HCT116 (cell line): ENCODE measurements around the gene CEP290. TPM values are rescaled to one million over a fixed set of nuclear protein-coding genes. Genes with fewer than 3 reads are reported as not detected.

ENCODE experiments used
- ATAC-seq: fragments of 200-7000 bp; cut with Tn5 transposase; 2 replicates; pipeline ENCODE4 v1.9.1; 2020; ENCODE audit warnings: mild to moderate bottlenecking, moderate library complexity
- BruUV-seq: library from RNA; stranded (reverse); fragments of 400-500 nt; replicated peaks from 2 replicates; lab custom pipeline; 2021; lab: Mats Ljungman, UMichigan
- CTCF ChIA-PET: fragments of 300-600 bp; sonication (Branson Sonifier 250); formaldehyde crosslinking; loops from one replicate; lab custom pipeline; 2021; ENCODE audit warnings: antibody characterized with exemption; lab: Charles Lee
- POLR2A ChIA-PET: fragments of 300-600, 350-600 bp; sonication (Branson Sonifier 250); formaldehyde crosslinking; loops from one replicate; lab custom pipeline; 2021; ENCODE audit warnings: antibody characterized with exemption; lab: Charles Lee
- RAD21 ChIA-PET, 2 experiments: fragments of 300-600 bp; sonication (Branson Sonifier 250); formaldehyde crosslinking; loops; one replicate each; lab custom pipeline; 2023; ENCODE audit warnings: low total read pairs in 2 of 2; ENCODE audit not compliant: uncharacterized antibody in 2 of 2, unreplicated experiment in 2 of 2, low non-redundant PET in 1 of 2; lab: Charles Lee
- DNase-seq: peaks from one replicate; pipeline ENCODE4 v3.0.0-alpha.2; 2010; ENCODE audit warnings: low read depth, low spot score
- H2AFZ ChIP-seq: fragments of 200-600 bp; shearing (Covaris generic), sonication (generic); 2 replicates; pipeline ENCODE4 v1.6.1; 2017; ENCODE audit warnings: low read depth, mixed run types, mixed read lengths, antibody characterized with exemption, low read length; ENCODE audit not compliant: poor library complexity, severe bottlenecking
- H3K27ac ChIP-seq: 2 replicates; pipeline ENCODE4 v1.5.1; 2012; ENCODE audit warnings: low read depth, low read length
- H3K27me3 ChIP-seq: fragments of 200-600 bp; sonication (generic); 2 replicates; pipeline ENCODE4 v1.6.1; 2016; ENCODE audit warnings: mixed run types, low read length, mixed read lengths; ENCODE audit not compliant: insufficient read depth
- H3K36me3 ChIP-seq, 2 experiments: fragments of 200-500 bp in 1 of 2; fragments of 200-600 bp in 1 of 2; sonication (Bioruptor generic) in 1 of 2; sonication (generic) in 1 of 2; 2 replicates each; pipeline versions ENCODE4 v1.5.1 to v1.6.1; 2014 to 2016; ENCODE audit warnings: low read length in 2 of 2, inconsistent platforms in 1 of 2, mixed read lengths in 1 of 2, mixed run types in 1 of 2; ENCODE audit not compliant: insufficient read depth in 2 of 2, control insufficient read depth in 1 of 2
- H3K4me1 ChIP-seq, 2 experiments: fragments of 200-600 bp in 1 of 2; sonication (generic) in 1 of 2; 2 replicates each; pipeline versions ENCODE4 v1.5.1 to v1.6.1; 2012 to 2017; ENCODE audit warnings: low read length in 2 of 2, inconsistent platforms in 1 of 2, mild to moderate bottlenecking in 1 of 2, mixed read lengths in 1 of 2, mixed run types in 1 of 2, moderate library complexity in 1 of 2; ENCODE audit not compliant: insufficient read depth in 2 of 2, control insufficient read depth in 1 of 2
- H3K4me2 ChIP-seq: fragments of 200-600 bp; sonication (generic); 2 replicates; pipeline ENCODE4 v1.6.1; 2017; ENCODE audit warnings: mixed run types, low read length, mixed read lengths
- H3K4me3 ChIP-seq, 2 experiments: fragments of 200-600 bp in 1 of 2; sonication (generic) in 1 of 2; replicated peaks in 1 of 2; 2 replicates each; pipeline ENCODE4 v1.5.1; 2011 to 2016; ENCODE audit warnings: low read length in 2 of 2, control low read depth in 1 of 2, low read depth in 1 of 2, mild to moderate bottlenecking in 1 of 2, mixed read lengths in 1 of 2, mixed run types in 1 of 2
- H3K79me2 ChIP-seq: fragments of 200-600 bp; sonication (generic); 2 replicates; pipeline ENCODE4 v1.6.1; 2017; ENCODE audit warnings: mild to moderate bottlenecking, mixed run types, low read length, moderate library complexity, mixed read lengths; ENCODE audit not compliant: insufficient read depth
- H3K9ac ChIP-seq: fragments of 200-600 bp; sonication (generic); 2 replicates; pipeline ENCODE4 v1.6.1; 2016; ENCODE audit warnings: low read length, mixed read lengths
- H3K9me2 ChIP-seq: fragments of 200-600 bp; sonication (generic), shearing (Covaris generic); 2 replicates; pipeline ENCODE4 v1.6.1; 2017; ENCODE audit warnings: mixed run types, mild to moderate bottlenecking, moderate library complexity; ENCODE audit not compliant: insufficient read depth
- H3K9me3 ChIP-seq, 2 experiments: fragments of 200-500 bp in 1 of 2; fragments of 200-600 bp in 1 of 2; sonication (Bioruptor generic) in 1 of 2; sonication (generic) in 1 of 2; 2 replicates each; pipeline ENCODE4 v1.6.1; 2014 to 2017; ENCODE audit warnings: low read length in 2 of 2, mixed read lengths in 2 of 2, inconsistent platforms in 1 of 2, low read depth in 1 of 2, mild to moderate bottlenecking in 1 of 2, mixed run types in 1 of 2, moderate library complexity in 1 of 2; ENCODE audit not compliant: control insufficient read depth in 1 of 2, insufficient read depth in 1 of 2
- H4K20me1 ChIP-seq: fragments of 200-600 bp; sonication (generic), shearing (Covaris generic); 2 replicates; pipeline ENCODE4 v1.6.1; 2017; ENCODE audit warnings: mixed run types, mild to moderate bottlenecking, moderate library complexity; ENCODE audit not compliant: insufficient read depth
- ATF3 ChIP-seq: IDR thresholded peaks from 2 replicates; pipeline ENCODE4 v1.6.1; 2012
- CEBPB ChIP-seq: IDR thresholded peaks from 2 replicates; pipeline ENCODE4 v1.6.1; 2012; ENCODE audit warnings: low read depth
- ELF1 ChIP-seq: IDR thresholded peaks from 2 replicates; pipeline ENCODE4 v1.6.1; 2012; ENCODE audit warnings: low read depth, borderline replicate concordance
- EZH2 ChIP-seq: fragments of 200-600 bp; sonication (generic); IDR thresholded peaks from 2 replicates; pipeline ENCODE4 v1.6.1; 2017; ENCODE audit warnings: antibody characterized with exemption, mixed run types
- JUND ChIP-seq: IDR thresholded peaks from 2 replicates; pipeline ENCODE4 v1.6.1; 2012
- POLR2AphosphoS5 ChIP-seq: IDR thresholded peaks from 2 replicates; pipeline ENCODE4 v1.6.1; 2011; ENCODE audit warnings: mild to moderate bottlenecking, low read depth, low read length, moderate library complexity
- RAD21 ChIP-seq: IDR thresholded peaks from 2 replicates; pipeline ENCODE4 v1.6.1; 2012; ENCODE audit warnings: low read depth, mild to moderate bottlenecking
- REST ChIP-seq: IDR thresholded peaks from 2 replicates; pipeline ENCODE4 v1.6.1; 2012; ENCODE audit warnings: low read depth
- SIN3A ChIP-seq: IDR thresholded peaks from 2 replicates; pipeline ENCODE4 v1.6.1; 2012; ENCODE audit warnings: low read depth
- YY1 ChIP-seq: IDR thresholded peaks from 2 replicates; pipeline ENCODE4 v1.6.1; 2011; ENCODE audit warnings: low read length, low read depth, moderate library complexity, mild to moderate bottlenecking; ENCODE audit not compliant: insufficient replicate concordance; ENCODE audit errors: extremely low read depth
- ZBTB33 ChIP-seq: IDR thresholded peaks from 2 replicates; pipeline ENCODE4 v1.6.1; 2011; ENCODE audit warnings: mild to moderate bottlenecking, low read length, moderate library complexity; ENCODE audit not compliant: insufficient replicate concordance; ENCODE audit errors: extremely low read depth
- ZFX ChIP-seq: fragments of 450-650 bp; IDR thresholded peaks from 2 replicates; pipeline ENCODE4 v1.6.1; 2017
- intact Hi-C: fragments of 100-400 bp; cut with micrococcal nuclease; formaldehyde crosslinking; loops from 2 replicates; pipeline ENCODE4 v1.10.0; 2022
- total RNA-seq: library from RNA; stranded (reverse); gene quantifications from one replicate; pipeline ENCODE4 v1.2.1, GENCODE V29; 2021; ENCODE audit not compliant: unreplicated experiment

CEP290 gene
- total RNA-seq, 1 experiment from 2014 or later, result 13.6 TPM

GRCh38 chr12:88037770-88038169 is 104.1 kb downstream of the CEP290 start:
- Histone ChIP-seq H3K79me2 (peaks cover 73% of the 10 kb centered on the region), H3K9ac (no peak overlapping the region), H4K20me1 (peaks cover 5% of the 10 kb centered on the region; the same call in 1 of the 2 replicates), H3K4me3 (no peak overlapping the region), H3K9me3 (no peaks in the 10 kb centered on the region), H2AFZ (no peak overlapping the region), H3K9me2 (no peaks in the 10 kb centered on the region), H3K27me3 (no peaks in the 10 kb centered on the region), H3K4me2 (no peak overlapping the region), H3K27ac (no peak overlapping the region), H3K4me1 (peaks cover 3 to 12% of the 10 kb centered on the region in 2 experiments; a peak in 3 of 4 replicates), H3K36me3 (peaks cover 0 to 18% of the 10 kb centered on the region in 2 experiments; a peak in 2 of 4 replicates)
- no peak for TF ChIP-seq SIN3A
- TF ChIP-seq REST, result no peak
- no peak for TF ChIP-seq CEBPB
- no peak for TF ChIP-seq YY1
- TF ChIP-seq EZH2, result no peak
- TF ChIP-seq RAD21, result no peak
- no peak for TF ChIP-seq ELF1
- no peak for TF ChIP-seq ZBTB33
- TF ChIP-seq ZFX, result no peak
- TF ChIP-seq ATF3, result no peak
- no peak for TF ChIP-seq POLR2AphosphoS5
- no peak for TF ChIP-seq JUND
- intact Hi-C loops, result no loop called here
- BruUV-seq, result no TSS peak
- ATAC-seq (no peak), DNase-seq (no peak)
- CTCF ChIA-PET, result no interaction called here
- RAD21 ChIA-PET, result no interaction called here
- POLR2A ChIA-PET, result no interaction called here
